GM13976 (cell line): ENCODE results near the gene MS4A13.
"Not testable (repeated sequence)": the region's sequence is repeated elsewhere in the genome, so short reads cannot be mapped to it uniquely, and the experiment has no call there.

ENCODE experiments used
- DNase-seq: peaks from one replicate; pipeline ENCODE4 v3.0.0; 2012; ENCODE audit warnings: low spot score
- CTCF ChIP-seq: IDR thresholded peaks from 2 replicates; pipeline ENCODE4 v1.5.1; 2012; ENCODE audit warnings: borderline replicate concordance, mild to moderate bottlenecking; ENCODE audit not compliant: insufficient read depth; ENCODE audit errors: extremely low read depth, missing control alignments, control extremely low read depth
- in situ Hi-C: fragments of 300-500 bp; cut with MboI; formaldehyde crosslinking; loops from one replicate; pipeline ENCODE4 v1.12.0; 2022; ENCODE audit warnings: low sequenced_read_pairs, mixed read lengths, inconsistent platforms; ENCODE audit not compliant: unreplicated experiment

MS4A13 gene

GRCh38 chr11:60504219-60504905, 10.8 kb upstream of the MS4A13 start:
- peak; percentile 33 for DNase-seq
- in situ Hi-C loops: no loop called here
- no peak for TF ChIP-seq CTCF

GRCh38 chr11:60509609-60510008, 5.6 kb upstream of the MS4A13 start:
- DNase-seq, in situ Hi-C loops: not testable (repeated sequence)

GRCh38 chr11:60510209-60510608, 5.0 kb upstream of the MS4A13 start:
- in situ Hi-C loops, DNase-seq: not testable (repeated sequence)

- in situ Hi-C loops: no loop called here
- no peak for DNase-seq
- no peak for TF ChIP-seq CTCF
These were observed 3.8 kb upstream of the MS4A13 start for GRCh38 chr11:60511393-60511792.

- in situ Hi-C loops: no loop called here
- no peak for DNase-seq
- no peak for TF ChIP-seq CTCF
These were observed 2.5 kb upstream of the MS4A13 start for GRCh38 chr11:60512651-60513225.

GRCh38 chr11:60513496-60514460, 1.4 kb upstream of the MS4A13 start:
- in situ Hi-C loops: no loop called here

GRCh38 chr11:60528465-60528864, 13.3 kb downstream of the MS4A13 start:
- no peak for TF ChIP-seq CTCF
- in situ Hi-C loops: no loop called here

More at GRCh38 chr11:60513496-60514460, 1.4 kb upstream of the MS4A13 start:
- no peak for DNase-seq
- no peak for TF ChIP-seq CTCF

More at GRCh38 chr11:60528465-60528864, 13.3 kb downstream of the MS4A13 start:
- DNase-seq: no peak
